IMR-90 (cell line): ENCODE measurements around the gene ACTG2. TPM values are rescaled to one million over a fixed set of nuclear protein-coding genes. Genes with fewer than 3 reads are reported as not detected.

Source experiments
- ATAC-seq: fragments of 200-7000 bp; cut with Tn5 transposase; 2 replicates; pipeline ENCODE4 v1.9.1; 2020; ENCODE audit warnings: low read depth, mild to moderate bottlenecking, moderate library complexity
- BruUV-seq: library from RNA; stranded (reverse); fragments of 400-500 nt; replicated peaks from 2 replicates; lab custom pipeline; 2021; lab: Mats Ljungman, UMichigan
- CTCF ChIA-PET: fragments of 300-600 bp; formaldehyde crosslinking; extraction: SDS; loops from one replicate; lab custom pipeline; 2021; ENCODE audit warnings: antibody characterized with exemption; lab: Yijun Ruan, JAX
- POLR2A ChIA-PET: fragments of 300-600 bp; sonication (Branson Sonifier 250); formaldehyde crosslinking; loops from one replicate; lab custom pipeline; 2022; ENCODE audit warnings: antibody characterized with exemption; ENCODE audit not compliant: unreplicated experiment; lab: Charles Lee
- DNase-seq: peaks from one replicate; pipeline ENCODE4 v3.0.0; 2013
- H2AFZ ChIP-seq: replicated peaks from 2 replicates; pipeline ENCODE3; 2013; ENCODE audit warnings: low read length, mild to moderate bottlenecking; ENCODE audit not compliant: poor library complexity
- H2AK5ac ChIP-seq: 2 replicates; pipeline ENCODE4 v1.6.1; 2013; ENCODE audit warnings: low read depth, low read length, inconsistent platforms
- H2AK9ac ChIP-seq: replicated peaks from 2 replicates; pipeline ENCODE3; 2013; ENCODE audit warnings: mild to moderate bottlenecking, low read depth, low read length, moderate library complexity; ENCODE audit not compliant: poor library complexity
- H2BK120ac ChIP-seq: 2 replicates; pipeline ENCODE4 v1.6.1; 2013; ENCODE audit warnings: low read depth, low read length, inconsistent platforms
- H2BK15ac ChIP-seq: 3 replicates; pipeline ENCODE4 v1.6.1; 2013; ENCODE audit warnings: low read depth, low read length, inconsistent platforms
- H2BK20ac ChIP-seq: 2 replicates; pipeline ENCODE4 v1.6.1; 2013; ENCODE audit warnings: low read depth, mild to moderate bottlenecking, inconsistent platforms, low read length, moderate library complexity
- H2BK5ac ChIP-seq: 2 replicates; pipeline ENCODE4 v1.6.1; 2013; ENCODE audit warnings: mild to moderate bottlenecking, low read depth, low read length, inconsistent platforms; ENCODE audit not compliant: poor library complexity, severe bottlenecking
- H3K14ac ChIP-seq: replicated peaks from 2 replicates; pipeline ENCODE4 v1.6.1; 2013; ENCODE audit warnings: low read depth, low read length, inconsistent platforms
- H3K18ac ChIP-seq: 2 replicates; pipeline ENCODE4 v1.6.1; 2013; ENCODE audit warnings: low read depth, low read length, control low read depth
- H3K23ac ChIP-seq: 2 replicates; pipeline ENCODE4 v1.6.1; 2013; ENCODE audit warnings: low read depth, low read length, inconsistent platforms
- H3K27ac ChIP-seq: 2 replicates; pipeline ENCODE4 v1.5.1; 2013; ENCODE audit warnings: mild to moderate bottlenecking, control low read depth, low read length; ENCODE audit not compliant: insufficient read depth
- H3K27me3 ChIP-seq: 2 replicates; pipeline ENCODE4 v1.6.1; 2013; ENCODE audit warnings: low read length; ENCODE audit not compliant: control insufficient read depth, insufficient read depth
- H3K36me3 ChIP-seq: 2 replicates; pipeline ENCODE4 v1.6.1; 2013; ENCODE audit warnings: low read length, mixed read lengths; ENCODE audit not compliant: control insufficient read depth, insufficient read depth
- H3K4ac ChIP-seq: 2 replicates; pipeline ENCODE4 v1.6.1; 2013; ENCODE audit warnings: low read depth, low read length, inconsistent platforms
- H3K4me1 ChIP-seq: 2 replicates; pipeline ENCODE4 v1.6.1; 2013; ENCODE audit warnings: low read length, mixed read lengths; ENCODE audit not compliant: control insufficient read depth, insufficient read depth
- H3K4me2 ChIP-seq: 2 replicates; pipeline ENCODE4 v1.6.1; 2013; ENCODE audit warnings: low read depth, mild to moderate bottlenecking, control low read depth, low read length, moderate library complexity
- H3K4me3 ChIP-seq: 2 replicates; pipeline ENCODE4 v1.5.1; 2013; ENCODE audit warnings: low read depth, mild to moderate bottlenecking, control low read depth, low read length, moderate library complexity; ENCODE audit not compliant: insufficient read depth
- H3K56ac ChIP-seq: 2 replicates; pipeline ENCODE4 v1.6.1; 2013; ENCODE audit warnings: low read length, inconsistent platforms; ENCODE audit not compliant: insufficient read depth; ENCODE audit errors: extremely low read depth
- H3K79me1 ChIP-seq, 2 experiments: 2 replicates each; pipeline ENCODE4 v1.6.1; 2013; ENCODE audit warnings: low read length in 2 of 2, inconsistent platforms in 1 of 2, low read depth in 1 of 2
- H3K9ac ChIP-seq: 2 replicates; pipeline ENCODE4 v1.6.1; 2013; ENCODE audit warnings: low read depth, low read length, control low read depth
- H3K9me1 ChIP-seq: 2 replicates; pipeline ENCODE4 v1.6.1; 2013; ENCODE audit warnings: low read length, inconsistent platforms; ENCODE audit not compliant: insufficient read depth
- H3K9me3 ChIP-seq: 2 replicates; pipeline ENCODE4 v1.6.1; 2013; ENCODE audit warnings: low read length; ENCODE audit not compliant: control insufficient read depth, insufficient read depth
- H4K20me1 ChIP-seq: 2 replicates; pipeline ENCODE4 v1.6.1; 2013; ENCODE audit warnings: low read length, inconsistent platforms; ENCODE audit not compliant: insufficient read depth
- H4K5ac ChIP-seq: 2 replicates; pipeline ENCODE4 v1.6.1; 2013; ENCODE audit warnings: mild to moderate bottlenecking, low read depth, low read length, control low read depth
- H4K8ac ChIP-seq, 2 experiments: 2 replicates each; pipeline ENCODE4 v1.6.1; 2013; ENCODE audit warnings: low read depth in 2 of 2, low read length in 2 of 2, control low read depth in 1 of 2, inconsistent platforms in 1 of 2
- H4K91ac ChIP-seq: 2 replicates; pipeline ENCODE4 v1.6.1; 2013; ENCODE audit warnings: low read depth, low read length, inconsistent platforms; ENCODE audit not compliant: insufficient read depth
- BHLHE40 ChIP-seq: fragments of 150-350 bp; IDR thresholded peaks from 2 replicates; pipeline ENCODE4 v1.6.1; 2016; ENCODE audit warnings: mild to moderate bottlenecking, low read depth, low read length
- CEBPB ChIP-seq: IDR thresholded peaks from 2 replicates; pipeline ENCODE4 v1.6.1; 2012; ENCODE audit warnings: low read depth, low read length, improper control_type of control experiment
- CHD1 ChIP-seq: IDR thresholded peaks from 2 replicates; pipeline ENCODE4 v1.6.1; 2012; ENCODE audit warnings: low read depth, low read length, improper control_type of control experiment
- CTCF ChIP-seq: conservative IDR thresholded peaks from 2 replicates; pipeline ENCODE4 v1.5.1; 2012; ENCODE audit warnings: mild to moderate bottlenecking, low read depth, low read length, improper control_type of control experiment
- ELK1 ChIP-seq: fragments of 150-350 bp; IDR thresholded peaks from 2 replicates; pipeline ENCODE4 v1.6.1; 2016; ENCODE audit warnings: low read depth, mild to moderate bottlenecking, low read length, moderate library complexity, borderline replicate concordance
- FOS ChIP-seq: fragments of 150-350 bp; IDR thresholded peaks from 2 replicates; pipeline ENCODE4 v1.6.1; 2016; ENCODE audit warnings: low read depth, low read length
- MAFK ChIP-seq: IDR thresholded peaks from 2 replicates; pipeline ENCODE4 v1.6.1; 2012; ENCODE audit warnings: low read depth, low read length, improper control_type of control experiment
- MAZ ChIP-seq: IDR thresholded peaks from 2 replicates; pipeline ENCODE4 v1.6.1; 2012; ENCODE audit warnings: low read depth, mild to moderate bottlenecking, low read length, improper control_type of control experiment, moderate library complexity, borderline replicate concordance
- MXI1 ChIP-seq: IDR thresholded peaks from 2 replicates; pipeline ENCODE4 v1.6.1; 2012; ENCODE audit warnings: low read depth, mild to moderate bottlenecking, low read length, moderate library complexity, borderline replicate concordance
- NFE2L2 ChIP-seq: fragments of 150-350 bp; IDR thresholded peaks from 2 replicates; pipeline ENCODE4 v1.6.1; 2016; ENCODE audit warnings: low read depth, mild to moderate bottlenecking, low read length
- POLR2A ChIP-seq: IDR thresholded peaks from 2 replicates; pipeline ENCODE4 v1.6.1; 2012; ENCODE audit warnings: mild to moderate bottlenecking, low read depth, low read length
- RAD21 ChIP-seq: IDR thresholded peaks from 2 replicates; pipeline ENCODE4 v1.6.1; 2012; ENCODE audit warnings: low read length, improper control_type of control experiment
- SMC3 ChIP-seq: fragments of 150-350 bp; IDR thresholded peaks from 2 replicates; pipeline ENCODE4 v1.6.1; 2016; ENCODE audit warnings: low read depth, mild to moderate bottlenecking, antibody characterized with exemption, low read length, moderate library complexity
- USF2 ChIP-seq: fragments of 150-350 bp; IDR thresholded peaks from 2 replicates; pipeline ENCODE4 v1.6.1; 2017; ENCODE audit warnings: mild to moderate bottlenecking, antibody characterized with exemption, low read length, low read depth
- WGBS, 2 experiments: methylation state at CpG; one replicate each; pipeline versions ENCODE4 v1.1.5 to v1.1.7; 2013; ENCODE audit warnings: missing lambda C conversion rate in 2 of 2; ENCODE audit not compliant: insufficient read length in 1 of 2; ENCODE audit errors: extremely low coverage in 2 of 2; 5-methylcytosine and 5-hydroxymethylcytosine counted together
- dilution Hi-C: fragments of 300-500 bp; cut with HindIII; formaldehyde crosslinking; loops from one replicate; pipeline ENCODE4 v1.14.3; 2018; ENCODE audit warnings: low sequenced_read_pairs; ENCODE audit not compliant: unreplicated experiment
- in situ Hi-C: fragments of 300-500 bp; cut with MboI; formaldehyde crosslinking; loops from 3 replicates; pipeline ENCODE4 v1.14.3; 2019; ENCODE audit warnings: low sequenced_read_pairs, inconsistent platforms, mixed read lengths
- intact Hi-C: fragments of 100-400 bp; cut with micrococcal nuclease; formaldehyde crosslinking; loops from 2 replicates; pipeline ENCODE4 v1.10.0; 2022
- polyA plus RNA-seq, 3 experiments: library from polyadenylated mRNA; depleted of rRNA; stranded (reverse); fragments of >200 nt; gene quantifications; 2 replicates each; pipeline ENCODE4 v1.2.3, GENCODE V29; 2012; ENCODE audit warnings: low replicate concordance in 1 of 3
- total RNA-seq: library from RNA; depleted of rRNA; stranded (reverse); fragments of >200 nt; gene quantifications from 2 replicates; pipeline ENCODE4 v1.2.3, GENCODE V29; 2012

Gene ACTG2
- total and polyA plus RNA-seq, 2 of the 4 experiments (the other 2 are of a cell fraction): 523 to 899 TPM

- Histone ChIP-seq H3K23ac (no peak overlapping the region), H3K18ac (no peak overlapping the region), H3K56ac (no peak overlapping the region), H3K4me1 (no peaks in the 10 kb centered on the region; the same call in 1 of the 2 replicates), H2AFZ (no peak overlapping the region), H3K27me3 (no peaks in the 10 kb centered on the region), H3K27ac (no peak overlapping the region), H2AK9ac (no peak overlapping the region), H2AK5ac (no peak overlapping the region), H3K4me3 (no peak overlapping the region), H2BK120ac (no peak overlapping the region), H3K9me1 (no peaks in the 10 kb centered on the region), H3K36me3 (peaks cover 50% of the 10 kb centered on the region), H3K4ac (no peak overlapping the region), H4K8ac (no peak overlapping the region), H3K79me1 (peaks cover 17 to 46% of the 10 kb centered on the region in 2 experiments), H2BK15ac (no peak overlapping the region), H2BK5ac (no peak overlapping the region), H2BK20ac (no peak overlapping the region), H3K4me2 (no peak overlapping the region), H4K5ac (no peak overlapping the region), H4K91ac (no peak overlapping the region), H3K14ac (no peak overlapping the region), H4K20me1 (peaks cover 47% of the 10 kb centered on the region), H3K9ac (no peak overlapping the region), H3K9me3 (no peaks in the 10 kb centered on the region)
- dilution Hi-C loops (no loop called here), intact Hi-C loops (no loop called here), in situ Hi-C loops (no loop called here)
- 89% methylated on average over 3 of the region's 10 CpGs; no CpG with 5 or more reads in 1 of the 2 experiments for WGBS, 2 experiments
- POLR2A ChIA-PET: no interaction called here
- BruUV-seq: no TSS peak
- CTCF ChIA-PET: interaction anchor here (0.6 kb wide), 1 partner anchor 239 kb away, joined by 3 read pairs; no protein-coding TSS in a partner anchor
- DNase-seq (no peak), ATAC-seq (no peak)
- TF ChIP-seq MAFK: no peak
- no peak for TF ChIP-seq RAD21
- TF ChIP-seq CEBPB: no peak
- TF ChIP-seq MAZ: no peak
- no peak for TF ChIP-seq USF2
- no peak for TF ChIP-seq FOS
- no peak for TF ChIP-seq MXI1
- TF ChIP-seq BHLHE40: no peak
- no peak for TF ChIP-seq POLR2A
- TF ChIP-seq NFE2L2: no peak
- TF ChIP-seq CHD1: no peak
- TF ChIP-seq ELK1: no peak
- no peak for TF ChIP-seq SMC3
- no peak for TF ChIP-seq CTCF
These were observed 16.2 kb downstream of the ACTG2 start for GRCh38 chr2:73908689-73909652.
